Trophoblast cell (in vitro differentiated cells and primary cell): ENCODE data around the gene MYO5B.
A peak's percentile ranks its signal among the peaks of the same experiment; 100 is the strongest.
"Not testable (repeated sequence)": the region's sequence is repeated elsewhere in the genome, so short reads cannot be mapped to it uniquely, and the experiment has no call there.

Source experiments
- DNase-seq, 2 donors: peaks; one replicate each; pipeline ENCODE4 v3.0.0-alpha.2; 2016
- H2AFZ ChIP-seq: 2 replicates; pipeline ENCODE4 v1.6.1; 2013; ENCODE audit warnings: low read length, moderate library complexity, mild to moderate bottlenecking; ENCODE audit not compliant: insufficient read depth, poor library complexity
- H2AK5ac ChIP-seq: 2 replicates; pipeline ENCODE4 v1.6.1; 2013; ENCODE audit warnings: mild to moderate bottlenecking, low read length
- H2BK120ac ChIP-seq: 2 replicates; pipeline ENCODE4 v1.6.1; 2013; ENCODE audit warnings: low read length, mild to moderate bottlenecking, moderate library complexity; ENCODE audit not compliant: insufficient read depth, poor library complexity
- H2BK12ac ChIP-seq: 2 replicates; pipeline ENCODE4 v1.6.1; 2013; ENCODE audit warnings: mild to moderate bottlenecking, low read length, moderate library complexity
- H2BK5ac ChIP-seq: 2 replicates; pipeline ENCODE4 v1.6.1; 2013; ENCODE audit warnings: low read length, low read depth, moderate library complexity, mild to moderate bottlenecking; ENCODE audit not compliant: poor library complexity
- H3K14ac ChIP-seq: 2 replicates; pipeline ENCODE4 v1.6.1; 2013; ENCODE audit warnings: mild to moderate bottlenecking, low read length
- H3K18ac ChIP-seq: 2 replicates; pipeline ENCODE4 v1.6.1; 2013; ENCODE audit warnings: mild to moderate bottlenecking, low read length
- H3K23ac ChIP-seq: 2 replicates; pipeline ENCODE4 v1.6.1; 2013; ENCODE audit warnings: low read length
- H3K27ac ChIP-seq: 2 replicates; pipeline ENCODE4 v1.5.1; 2013; ENCODE audit warnings: low read depth, mild to moderate bottlenecking, inconsistent platforms, low read length, moderate library complexity
- H3K27me3 ChIP-seq: 2 replicates; pipeline ENCODE4 v1.6.1; 2013; ENCODE audit warnings: inconsistent platforms, mild to moderate bottlenecking, low read length, moderate library complexity; ENCODE audit not compliant: insufficient read depth
- H3K36me3 ChIP-seq, 2 experiments: 1 replicate in 1 of 2; 2 replicates in 1 of 2; pipeline ENCODE4 v1.6.1; 2013; ENCODE audit warnings: low read length in 2 of 2, mild to moderate bottlenecking in 2 of 2, moderate library complexity in 1 of 2; ENCODE audit not compliant: insufficient read depth in 2 of 2, control insufficient read depth in 1 of 2
- H3K4ac ChIP-seq: 2 replicates; pipeline ENCODE4 v1.6.1; 2013; ENCODE audit warnings: low read depth, mild to moderate bottlenecking, low read length, moderate library complexity
- H3K4me1 ChIP-seq, 2 experiments: 1 replicate in 1 of 2; 2 replicates in 1 of 2; pipeline ENCODE4 v1.6.1; 2013; ENCODE audit warnings: low read length in 2 of 2, mild to moderate bottlenecking in 2 of 2, moderate library complexity in 1 of 2; ENCODE audit not compliant: insufficient read depth in 2 of 2, control insufficient read depth in 1 of 2
- H3K4me2 ChIP-seq: 2 replicates; pipeline ENCODE4 v1.6.1; 2013; ENCODE audit warnings: inconsistent platforms, mild to moderate bottlenecking, low read length, moderate library complexity
- H3K4me3 ChIP-seq: 2 replicates; pipeline ENCODE4 v1.5.1; 2013; ENCODE audit warnings: mild to moderate bottlenecking, low read depth, low read length, inconsistent platforms
- H3K79me1 ChIP-seq: one replicate; pipeline ENCODE4 v1.6.1; 2013; ENCODE audit warnings: low read length
- H3K79me2 ChIP-seq: 2 replicates; pipeline ENCODE4 v1.6.1; 2013; ENCODE audit warnings: low read length, mild to moderate bottlenecking; ENCODE audit not compliant: control insufficient read depth, insufficient read depth, poor library complexity
- H3K9ac ChIP-seq: 2 replicates; pipeline ENCODE4 v1.6.1; 2013; ENCODE audit warnings: mild to moderate bottlenecking, low read length
- H3K9me3 ChIP-seq: 2 replicates; pipeline ENCODE4 v1.6.1; 2013; ENCODE audit warnings: low read depth, mild to moderate bottlenecking, control low read depth, inconsistent platforms, low read length; ENCODE audit not compliant: insufficient read depth
- H4K12ac ChIP-seq: 2 replicates; pipeline ENCODE4 v1.6.1; 2013; ENCODE audit warnings: low read depth, mild to moderate bottlenecking, low read length, moderate library complexity
- H4K8ac ChIP-seq: 2 replicates; pipeline ENCODE4 v1.6.1; 2013; ENCODE audit warnings: low read depth, mild to moderate bottlenecking, low read length, moderate library complexity
- H4K91ac ChIP-seq: one replicate; pipeline ENCODE4 v1.6.1; 2013; ENCODE audit warnings: low read depth, mild to moderate bottlenecking, low read length, moderate library complexity
- WGBS: extraction: QIAGEN DNeasy Blood & Tissue Kit; methylation state at CpG from one replicate; pipeline ENCODE4 v1.1.7; 2013; ENCODE audit warnings: missing lambda C conversion rate; ENCODE audit not compliant: insufficient read length, insufficient coverage; ENCODE audit errors: extremely low coverage; 5-methylcytosine and 5-hydroxymethylcytosine counted together

MYO5B gene

DNA sequence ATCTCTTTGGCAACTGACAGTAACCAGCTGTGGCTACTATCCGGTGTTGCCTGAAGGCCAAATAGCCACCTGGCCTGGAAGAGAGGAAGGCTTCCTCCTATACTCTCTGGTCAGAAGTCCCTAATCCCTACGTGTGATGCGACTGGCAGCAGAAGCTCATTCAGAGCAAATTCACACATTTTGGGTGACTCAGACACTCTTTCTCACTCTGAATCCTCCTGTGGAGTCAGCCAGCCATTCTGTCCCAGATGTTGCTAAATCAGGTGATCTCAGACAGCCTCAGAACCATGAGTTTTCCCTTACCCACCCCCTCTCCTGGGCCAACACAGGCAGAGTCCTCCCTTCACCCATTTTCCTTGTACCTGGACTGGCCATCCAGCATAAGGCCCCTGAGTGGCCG is 36.7 kb upstream of the MYO5B start:
- Histone ChIP-seq H4K8ac (no peak overlapping the region), H3K18ac (no peak overlapping the region), H3K9ac (no peak overlapping the region), H3K9me3 (peaks cover 1% of the 10 kb centered on the region), H4K91ac (no peak overlapping the region), H4K12ac (no peak overlapping the region), H3K79me1 (no peaks in the 10 kb centered on the region), H3K14ac (no peak overlapping the region), H3K36me3 (no peaks in the 10 kb centered on the region), H2AFZ (no peak overlapping the region), H2BK120ac (no peak overlapping the region), H3K27me3 (no peaks in the 10 kb centered on the region), H3K23ac (no peak overlapping the region), H3K4ac (no peak overlapping the region), H3K4me2 (no peak overlapping the region), H2AK5ac (no peak overlapping the region), H2BK12ac (no peak overlapping the region), H3K27ac (no peak overlapping the region), H3K79me2 (no peaks in the 10 kb centered on the region), H3K4me3 (no peak overlapping the region), H2BK5ac (no peak overlapping the region), H3K4me1 (peaks cover 0 to 2% of the 10 kb centered on the region in 2 experiments)
- DNase-seq, result peak; percentile 17 to 37
- no CpG with 5 or more reads among the region's 4 CpGs for WGBS

DNA sequence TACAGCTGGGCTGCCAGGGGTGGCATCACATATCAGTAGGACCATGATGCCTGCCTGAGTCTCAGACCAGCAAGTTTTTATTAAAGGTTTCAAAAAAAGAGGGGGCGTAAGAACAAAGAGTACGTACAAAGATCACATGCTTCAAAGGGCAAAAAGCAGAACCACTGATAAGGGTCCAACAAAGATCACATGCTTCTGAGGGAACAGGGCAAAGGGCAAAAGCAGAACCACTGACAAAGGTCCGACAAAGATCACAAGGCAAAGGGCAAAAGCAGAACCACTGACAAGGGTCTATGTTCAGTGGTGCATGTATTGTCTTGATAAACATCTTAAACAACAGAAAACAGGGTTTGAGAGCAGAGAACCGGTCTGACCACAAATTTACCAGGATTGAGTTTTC is 25.3 kb upstream of the MYO5B start:
- not testable (repeated sequence) for H4K91ac ChIP-seq, H3K36me3 ChIP-seq, H3K4me3 ChIP-seq, H2AFZ ChIP-seq, H3K4ac ChIP-seq, H3K4me1 ChIP-seq, H3K9me3 ChIP-seq, H2BK5ac ChIP-seq, H4K8ac ChIP-seq, H3K9ac ChIP-seq, H3K4me2 ChIP-seq, H2BK120ac ChIP-seq, H2BK12ac ChIP-seq, H3K14ac ChIP-seq, H4K12ac ChIP-seq, H3K79me1 ChIP-seq, H3K23ac ChIP-seq, H3K27ac ChIP-seq, H3K79me2 ChIP-seq, H2AK5ac ChIP-seq, H3K18ac ChIP-seq, H3K27me3 ChIP-seq, DNase-seq
- no CpG with 5 or more reads among the region's 4 CpGs for WGBS

- no peak overlapping the region for H3K27ac ChIP-seq
- H3K27me3 ChIP-seq, result no peaks in the 10 kb centered on the region
- no peak overlapping the region for H4K12ac ChIP-seq
- no peak overlapping the region for H2BK120ac ChIP-seq
- H2AFZ ChIP-seq, result no peak overlapping the region
- no peak overlapping the region for H2AK5ac ChIP-seq
- no peak overlapping the region for H3K4ac ChIP-seq
- H3K79me2 ChIP-seq, result no peaks in the 10 kb centered on the region
- H4K91ac ChIP-seq, result no peak overlapping the region
- no peak overlapping the region for H3K4me2 ChIP-seq
- H3K9ac ChIP-seq, result no peak overlapping the region
- H2BK5ac ChIP-seq, result no peak overlapping the region
- DNase-seq, result peak in 1 of 2 donors; percentile 29
- no CpG with 5 or more reads among the region's 7 CpGs for WGBS
- H3K9me3 ChIP-seq, result peaks cover 1% of the 10 kb centered on the region
- no peak overlapping the region for H4K8ac ChIP-seq
- no peaks in the 10 kb centered on the region for H3K4me1 ChIP-seq
- no peak overlapping the region for H3K4me3 ChIP-seq
- H3K23ac ChIP-seq, result no peak overlapping the region
- H2BK12ac ChIP-seq, result no peak overlapping the region
- no peaks in the 10 kb centered on the region for H3K79me1 ChIP-seq
- H3K18ac ChIP-seq, result no peak overlapping the region
- no peak overlapping the region for H3K14ac ChIP-seq
- H3K36me3 ChIP-seq, result no peaks in the 10 kb centered on the region
Measured at GRCh38 chr18:50218432-50219197, 23.7 kb upstream of the MYO5B start.

DNA sequence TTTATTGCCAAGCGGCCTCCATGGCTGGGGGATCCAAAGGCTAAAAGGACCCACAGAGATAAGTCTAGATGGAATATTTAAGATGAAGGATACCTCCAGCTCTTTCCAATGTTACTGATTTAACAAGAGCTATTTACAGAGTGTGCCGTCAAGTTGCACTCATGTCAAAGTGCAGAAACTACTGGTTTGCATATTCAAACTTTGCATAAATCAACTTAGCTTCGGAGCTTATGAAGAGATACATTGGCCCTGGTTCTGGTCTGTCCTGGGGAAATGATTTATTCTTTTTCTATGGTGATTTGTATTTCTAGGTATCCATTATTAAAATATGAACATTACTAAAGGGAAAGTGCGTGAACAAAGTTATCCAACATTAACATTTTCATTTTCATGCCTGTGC is 14.4 kb upstream of the MYO5B start:
- H3K14ac ChIP-seq, result no peak overlapping the region
- H2BK5ac ChIP-seq, result no peak overlapping the region
- no peaks in the 10 kb centered on the region for H3K36me3 ChIP-seq
- H3K18ac ChIP-seq, result no peak overlapping the region
- no peak for DNase-seq
- H3K9me3 ChIP-seq, result no peaks in the 10 kb centered on the region
- H2BK120ac ChIP-seq, result no peak overlapping the region
- no peaks in the 10 kb centered on the region for H3K4me1 ChIP-seq
- H3K9ac ChIP-seq, result no peak overlapping the region
- no peak overlapping the region for H2AFZ ChIP-seq
- no peak overlapping the region for H2BK12ac ChIP-seq
- no peak overlapping the region for H3K23ac ChIP-seq
- H3K4me2 ChIP-seq, result no peak overlapping the region
- H4K12ac ChIP-seq, result no peak overlapping the region
- H2AK5ac ChIP-seq, result no peak overlapping the region
- WGBS, result no CpG with 5 or more reads among the region's 4 CpGs
- H3K79me2 ChIP-seq, result no peaks in the 10 kb centered on the region
- H3K4ac ChIP-seq, result no peak overlapping the region
- H3K27ac ChIP-seq, result no peak overlapping the region
- no peak overlapping the region for H4K8ac ChIP-seq
- no peaks in the 10 kb centered on the region for H3K27me3 ChIP-seq
- H3K79me1 ChIP-seq, result no peaks in the 10 kb centered on the region
- H4K91ac ChIP-seq, result no peak overlapping the region
- no peak overlapping the region for H3K4me3 ChIP-seq
